ENCODE results near the gene TENM4.

DNA sequence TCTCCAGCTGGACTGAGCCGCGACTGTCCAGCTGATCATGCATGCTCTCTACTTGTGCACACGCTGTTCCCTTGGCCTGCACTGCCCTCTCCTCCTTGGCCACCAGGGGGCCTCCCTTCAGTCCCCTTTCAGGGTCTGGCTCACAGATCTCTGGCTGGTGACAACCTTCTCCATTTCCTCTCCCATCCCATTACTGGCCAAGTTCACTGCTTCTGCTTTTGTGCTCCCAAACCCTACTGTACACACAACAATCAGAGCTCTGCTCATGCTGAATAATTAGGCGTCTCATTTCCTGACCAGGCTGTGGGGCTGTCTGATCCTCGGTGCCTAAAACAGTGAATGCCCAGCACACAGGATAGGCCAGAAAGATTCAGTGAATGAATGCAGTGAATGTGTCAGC lies 642.2 kb downstream of the TENM4 start:
- TF ChIP-seq EZH2 (IDR thresholded peaks at IDR 0.05; ENCODE audit: borderline replicate concordance, insufficient read depth, low read length, poor library complexity, severe bottlenecking) (no peak), RAD21 (conservative IDR thresholded peaks at IDR 0.05) (peak; percentile 53), POLR2AphosphoS5 (IDR thresholded peaks at IDR 0.05) (no peak), TAF1 (IDR thresholded peaks at IDR 0.05; ENCODE audit: low read depth) (no peak), MXI1 (conservative IDR thresholded peaks at IDR 0.05; ENCODE audit: poor library complexity, severe bottlenecking) (no peak), EP300 (conservative IDR thresholded peaks at IDR 0.05; ENCODE audit: poor library complexity, severe bottlenecking) (no peak)
- TF ChIP-seq, protein P1, sequence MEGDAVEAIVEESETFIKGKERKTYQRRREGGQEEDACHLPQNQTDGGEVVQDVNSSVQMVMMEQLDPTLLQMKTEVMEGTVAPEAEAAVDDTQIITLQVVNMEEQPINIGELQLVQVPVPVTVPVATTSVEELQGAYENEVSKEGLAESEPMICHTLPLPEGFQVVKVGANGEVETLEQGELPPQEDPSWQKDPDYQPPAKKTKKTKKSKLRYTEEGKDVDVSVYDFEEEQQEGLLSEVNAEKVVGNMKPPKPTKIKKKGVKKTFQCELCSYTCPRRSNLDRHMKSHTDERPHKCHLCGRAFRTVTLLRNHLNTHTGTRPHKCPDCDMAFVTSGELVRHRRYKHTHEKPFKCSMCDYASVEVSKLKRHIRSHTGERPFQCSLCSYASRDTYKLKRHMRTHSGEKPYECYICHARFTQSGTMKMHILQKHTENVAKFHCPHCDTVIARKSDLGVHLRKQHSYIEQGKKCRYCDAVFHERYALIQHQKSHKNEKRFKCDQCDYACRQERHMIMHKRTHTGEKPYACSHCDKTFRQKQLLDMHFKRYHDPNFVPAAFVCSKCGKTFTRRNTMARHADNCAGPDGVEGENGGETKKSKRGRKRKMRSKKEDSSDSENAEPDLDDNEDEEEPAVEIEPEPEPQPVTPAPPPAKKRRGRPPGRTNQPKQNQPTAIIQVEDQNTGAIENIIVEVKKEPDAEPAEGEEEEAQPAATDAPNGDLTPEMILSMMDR (IDR thresholded peaks at IDR 0.05; ENCODE audit: poor library complexity, severe bottlenecking): peak; percentile 59
- TF ChIP-seq, protein P2, sequence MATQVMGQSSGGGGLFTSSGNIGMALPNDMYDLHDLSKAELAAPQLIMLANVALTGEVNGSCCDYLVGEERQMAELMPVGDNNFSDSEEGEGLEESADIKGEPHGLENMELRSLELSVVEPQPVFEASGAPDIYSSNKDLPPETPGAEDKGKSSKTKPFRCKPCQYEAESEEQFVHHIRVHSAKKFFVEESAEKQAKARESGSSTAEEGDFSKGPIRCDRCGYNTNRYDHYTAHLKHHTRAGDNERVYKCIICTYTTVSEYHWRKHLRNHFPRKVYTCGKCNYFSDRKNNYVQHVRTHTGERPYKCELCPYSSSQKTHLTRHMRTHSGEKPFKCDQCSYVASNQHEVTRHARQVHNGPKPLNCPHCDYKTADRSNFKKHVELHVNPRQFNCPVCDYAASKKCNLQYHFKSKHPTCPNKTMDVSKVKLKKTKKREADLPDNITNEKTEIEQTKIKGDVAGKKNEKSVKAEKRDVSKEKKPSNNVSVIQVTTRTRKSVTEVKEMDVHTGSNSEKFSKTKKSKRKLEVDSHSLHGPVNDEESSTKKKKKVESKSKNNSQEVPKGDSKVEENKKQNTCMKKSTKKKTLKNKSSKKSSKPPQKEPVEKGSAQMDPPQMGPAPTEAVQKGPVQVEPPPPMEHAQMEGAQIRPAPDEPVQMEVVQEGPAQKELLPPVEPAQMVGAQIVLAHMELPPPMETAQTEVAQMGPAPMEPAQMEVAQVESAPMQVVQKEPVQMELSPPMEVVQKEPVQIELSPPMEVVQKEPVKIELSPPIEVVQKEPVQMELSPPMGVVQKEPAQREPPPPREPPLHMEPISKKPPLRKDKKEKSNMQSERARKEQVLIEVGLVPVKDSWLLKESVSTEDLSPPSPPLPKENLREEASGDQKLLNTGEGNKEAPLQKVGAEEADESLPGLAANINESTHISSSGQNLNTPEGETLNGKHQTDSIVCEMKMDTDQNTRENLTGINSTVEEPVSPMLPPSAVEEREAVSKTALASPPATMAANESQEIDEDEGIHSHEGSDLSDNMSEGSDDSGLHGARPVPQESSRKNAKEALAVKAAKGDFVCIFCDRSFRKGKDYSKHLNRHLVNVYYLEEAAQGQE (IDR thresholded peaks at IDR 0.05; ENCODE audit: borderline replicate concordance): no peak
